ENCODE measurements around the gene IKBKG.
"Not testable (repeated sequence)": the region's sequence is repeated elsewhere in the genome, so short reads cannot be mapped to it uniquely, and the experiment has no call there.

Gene IKBKG

DNA sequence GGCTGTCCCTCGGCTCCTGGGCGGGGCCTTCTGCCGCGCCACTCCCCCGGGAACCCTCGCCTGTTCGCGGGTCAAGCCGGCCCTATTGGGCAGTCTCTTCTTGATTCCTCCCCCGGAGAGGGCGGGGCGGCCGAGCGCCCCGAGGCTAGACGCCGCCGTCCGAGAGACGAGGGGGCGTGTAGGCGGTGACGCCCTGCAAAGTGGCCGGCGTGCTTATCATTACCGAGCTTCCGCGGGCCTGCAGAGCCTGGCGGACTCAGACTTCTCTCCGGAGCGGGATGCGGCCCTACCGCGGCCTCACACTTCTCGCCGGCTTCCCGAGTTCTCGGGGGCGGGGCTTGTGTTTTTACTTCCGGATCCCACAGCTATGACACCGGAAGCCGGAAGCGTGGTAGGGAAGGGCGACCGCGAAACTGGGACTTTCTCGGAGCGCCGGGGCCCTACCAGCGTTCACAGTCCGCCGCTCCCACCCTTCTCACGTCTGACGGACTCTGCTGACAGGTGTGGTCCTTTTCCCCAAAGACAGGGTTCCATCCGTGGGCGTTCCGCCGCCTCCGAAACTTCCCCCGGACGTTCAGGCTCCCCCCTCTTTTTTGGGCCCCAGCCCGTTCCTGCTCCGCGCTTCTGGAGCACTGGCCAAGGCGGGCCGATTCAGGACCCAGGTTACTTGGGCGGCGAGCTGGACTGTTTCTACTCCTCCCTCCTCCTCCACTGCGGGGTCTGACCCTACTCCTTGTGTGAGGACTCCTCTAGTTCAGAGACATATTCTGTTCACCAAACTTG lies at the start of gene IKBKG:
Gene IKBKG (plus strand): TSS at position 376 of the 783 bp plus-strand sequence. CDS start 4,383 bp downstream, outside the sequence.
- peak; percentile 86 for DNase-seq (ENCODE audit: low spot score)

GRCh38 chrX:154501423-154501822 lies 46.0 kb upstream of the IKBKG start:
- not testable (repeated sequence) for DNase-seq (ENCODE audit: low spot score)

DNA sequence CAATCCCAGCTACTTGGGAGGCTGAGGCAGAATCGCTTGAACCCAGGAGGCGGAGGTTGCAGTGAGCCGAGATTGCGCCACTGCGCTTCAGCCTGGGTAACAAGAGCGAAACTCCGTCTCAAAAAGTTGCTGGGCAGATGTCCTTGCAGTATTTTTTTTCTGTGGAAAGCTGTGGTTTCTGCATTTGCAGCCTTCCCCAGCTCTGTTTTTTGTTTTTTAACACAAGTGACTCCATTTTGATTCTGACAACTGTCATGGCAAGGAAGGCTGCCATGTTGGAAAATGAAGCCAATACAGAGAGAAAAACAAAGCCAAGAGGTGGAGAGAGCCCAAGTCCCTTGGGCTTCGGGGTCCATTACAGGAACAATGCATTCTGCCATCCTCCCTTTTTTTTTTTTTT lies 45.3 kb upstream of the IKBKG start:
- DNase-seq (ENCODE audit: low spot score) = no peak

DNA sequence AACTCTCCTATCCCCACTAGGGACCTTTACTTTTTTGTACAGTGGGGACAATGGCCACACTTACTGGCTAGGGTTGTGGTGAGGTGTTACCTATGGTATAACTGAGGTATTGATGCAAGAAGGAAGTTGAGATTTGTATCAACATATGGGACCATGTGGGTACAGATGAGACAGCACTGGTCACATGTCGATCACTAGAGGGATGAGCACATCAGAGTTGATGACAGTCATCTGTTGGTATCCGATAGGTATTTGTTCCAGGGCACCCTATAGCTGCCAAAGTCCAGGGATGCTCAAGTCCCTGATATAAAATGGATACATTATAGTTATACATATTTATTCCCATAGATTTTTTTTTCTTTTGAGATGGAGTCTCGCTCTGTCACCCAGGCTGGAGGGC lies 44.4 kb upstream of the IKBKG start:
- DNase-seq (ENCODE audit: low spot score) = no peak

DNA sequence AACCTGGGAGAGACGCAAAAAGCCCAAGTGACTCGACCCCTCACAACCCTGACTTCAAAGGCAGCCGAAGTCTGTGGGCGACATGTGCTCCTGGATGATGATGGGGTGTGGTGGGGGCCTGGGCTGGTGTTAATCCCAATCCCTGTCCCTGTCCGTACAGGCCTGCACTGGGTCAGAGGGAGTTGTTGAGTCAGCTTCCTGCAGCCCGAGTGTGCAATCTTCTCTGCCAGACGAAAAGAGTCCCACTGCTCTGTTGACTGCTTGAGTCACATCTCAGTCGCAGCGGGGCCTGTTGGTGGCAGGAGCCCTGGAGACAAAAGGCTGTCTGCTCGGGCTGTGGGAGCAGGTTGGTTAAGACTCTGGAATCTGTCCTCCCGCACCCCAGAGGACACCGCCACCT lies 41.7 kb upstream of the IKBKG start:
- no peak for DNase-seq (ENCODE audit: low spot score)

DNA sequence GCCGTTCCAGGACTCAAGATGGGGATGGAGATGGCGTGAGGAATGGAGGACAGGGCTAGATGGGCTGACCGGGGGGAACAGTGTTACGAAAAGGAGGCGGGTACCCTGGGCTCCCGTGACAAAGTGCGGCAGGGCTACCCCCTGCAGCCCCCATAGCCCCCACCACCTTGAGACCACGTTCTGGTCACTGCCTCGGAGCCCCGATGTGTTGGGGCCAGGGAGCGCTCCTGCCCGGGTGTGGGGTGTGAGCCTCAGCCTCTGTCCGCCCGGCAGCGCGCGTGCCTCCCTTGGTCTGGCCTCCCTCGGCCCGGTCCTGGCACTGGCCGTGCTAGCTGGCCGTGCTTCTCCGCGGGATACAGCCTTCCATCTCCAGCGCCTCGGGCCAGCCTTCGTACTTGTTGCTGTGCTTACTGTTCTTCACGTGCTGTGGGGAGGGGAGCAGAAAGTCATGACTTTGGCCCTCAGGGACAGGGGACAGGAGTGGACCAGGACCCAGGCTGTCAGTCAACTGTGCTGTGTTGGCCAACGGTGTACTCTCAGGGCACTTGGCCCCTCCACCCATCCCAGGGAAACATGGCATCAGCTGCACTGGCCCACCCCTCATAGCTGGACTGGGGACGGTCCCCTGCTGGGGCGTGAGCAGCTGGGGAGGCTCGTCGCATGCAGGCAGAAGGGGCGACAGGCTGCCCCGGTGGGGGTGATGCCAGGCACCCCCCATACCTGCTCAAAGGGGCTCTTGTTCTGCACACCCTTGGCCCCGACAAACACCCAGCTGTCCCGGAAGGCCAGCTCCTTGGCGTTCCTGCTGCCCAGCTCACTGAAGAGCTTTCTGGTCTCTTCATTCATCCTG lies 40.7 kb upstream of the IKBKG start:
- DNase-seq (ENCODE audit: low spot score) = no peak

GRCh38 chrX:154507673-154508383 lies 39.6 kb upstream of the IKBKG start:
- no peak for DNase-seq (ENCODE audit: low spot score)

DNA sequence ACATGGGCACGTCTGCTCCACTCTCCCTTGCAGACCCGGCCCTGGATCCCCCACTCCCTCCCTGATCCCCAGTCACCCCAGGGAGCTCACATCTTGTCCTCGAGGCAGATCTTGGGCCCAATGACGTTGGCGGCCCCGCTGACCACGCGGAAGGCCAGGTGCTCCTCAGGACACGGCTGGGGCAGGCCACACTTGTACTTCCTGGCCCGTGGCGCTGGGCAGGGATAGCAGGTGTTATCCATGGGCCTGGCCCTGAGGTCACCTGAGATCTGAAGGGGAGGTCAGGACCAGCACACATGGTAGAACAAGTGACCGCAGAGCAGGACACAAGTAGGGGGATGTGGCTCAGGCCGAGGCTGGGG lies 39.1 kb upstream of the IKBKG start:
- DNase-seq (ENCODE audit: low spot score) = no peak

- no peak for DNase-seq (ENCODE audit: low spot score)
Measured at GRCh38 chrX:154509455-154509854, 38.0 kb upstream of the IKBKG start.

DNA sequence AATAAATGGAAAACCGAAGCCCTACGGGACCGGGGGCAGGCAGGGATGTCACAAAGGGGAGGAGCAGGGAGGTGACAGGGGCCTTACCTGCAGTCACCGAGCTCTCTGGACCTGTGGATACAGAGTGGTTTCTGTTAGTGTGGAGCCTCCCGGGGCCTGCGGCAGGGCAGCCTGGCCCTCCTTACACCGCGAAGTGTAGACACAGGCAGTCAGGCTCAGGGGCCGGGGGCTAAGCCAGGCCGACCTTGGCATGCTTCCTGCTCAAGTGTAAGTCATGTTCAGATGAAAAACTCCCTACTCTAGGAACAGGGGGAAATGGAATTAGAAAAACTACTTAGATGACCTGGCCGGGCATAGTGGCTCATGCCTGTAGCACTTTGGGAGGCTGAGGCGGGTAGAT lies 35.7 kb upstream of the IKBKG start:
- DNase-seq (ENCODE audit: low spot score) = no peak

DNA sequence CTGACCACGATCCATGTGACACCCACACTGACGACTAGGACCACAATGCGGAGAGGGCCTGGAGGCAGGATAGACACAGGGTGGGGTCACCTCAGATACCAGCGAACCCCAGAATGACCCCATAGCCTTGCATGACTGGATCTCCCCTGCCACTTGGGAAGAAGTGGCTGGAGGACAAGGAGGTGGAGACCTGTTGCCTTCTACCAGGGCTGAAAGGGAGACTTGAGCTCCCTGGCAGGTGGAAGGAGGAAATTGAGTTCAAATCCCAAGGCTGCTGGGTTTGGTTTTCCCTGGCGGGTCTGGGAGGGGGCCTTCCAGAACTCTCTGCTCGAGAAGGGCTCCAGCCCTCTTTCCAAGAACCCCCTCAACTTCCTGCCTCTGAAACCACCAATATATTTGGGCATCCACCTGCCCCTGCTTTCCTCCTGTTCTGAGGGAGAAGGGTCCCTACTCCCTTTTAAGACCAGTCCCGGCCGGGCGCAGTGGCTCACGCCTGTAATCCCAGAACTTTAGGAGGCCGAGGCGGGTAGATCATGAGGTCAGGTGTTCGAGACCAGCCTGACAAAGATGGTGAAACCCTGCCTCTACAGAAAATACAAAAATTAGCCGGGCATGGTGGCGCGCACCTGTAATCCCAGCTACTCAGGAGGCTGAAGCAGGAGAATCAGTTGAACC lies 34.4 kb upstream of the IKBKG start:
- no peak for DNase-seq (ENCODE audit: low spot score)

GRCh38 chrX:154513716-154514115 lies 33.7 kb upstream of the IKBKG start:
- DNase-seq (ENCODE audit: low spot score) = no peak

DNA sequence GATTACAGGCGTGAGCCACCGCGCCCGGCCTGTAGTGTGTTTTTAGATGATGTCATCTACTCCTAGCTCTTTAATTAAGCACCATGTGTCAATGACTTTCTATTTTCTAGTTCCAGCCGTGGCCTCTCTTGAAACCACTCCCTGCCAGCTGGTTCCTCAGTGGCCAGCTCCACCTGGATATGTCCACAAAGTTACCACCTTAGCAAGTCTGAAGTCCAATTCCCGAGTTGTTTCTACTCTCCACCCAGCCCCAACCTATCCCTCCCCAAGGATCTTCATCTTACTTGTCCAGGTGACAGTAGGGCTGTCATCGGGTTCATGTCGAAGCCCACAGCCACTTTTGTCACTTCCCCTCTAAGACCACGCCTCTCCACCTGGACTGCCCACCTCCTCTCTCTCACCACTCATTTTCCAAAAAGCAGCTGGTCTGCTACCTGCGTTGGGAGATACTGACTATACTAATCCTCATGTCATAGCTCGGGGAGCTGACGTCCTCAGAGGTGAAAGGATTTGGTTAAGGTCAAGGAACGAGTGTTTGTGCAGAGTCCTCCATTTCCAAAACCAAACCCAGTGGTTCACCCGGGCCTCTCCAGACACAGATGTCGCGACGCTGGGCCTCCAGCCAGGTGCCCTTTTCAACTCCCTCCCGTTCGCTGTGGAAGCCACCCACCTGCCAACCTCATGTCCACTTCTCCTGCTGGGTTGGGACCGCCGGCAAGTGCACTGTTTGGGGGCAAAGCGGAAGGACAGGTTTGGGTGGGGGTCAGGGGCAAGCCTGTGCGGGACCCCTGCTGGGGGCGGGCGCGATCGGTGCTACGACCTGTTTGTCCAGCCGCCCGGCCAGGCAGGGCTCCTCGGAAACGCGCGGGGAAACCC lies 32.1 kb upstream of the IKBKG start:
- no peak for DNase-seq (ENCODE audit: low spot score)

- peak; percentile 85 for DNase-seq (ENCODE audit: low spot score)
Measured at GRCh38 chrX:154515966-154516655, 31.3 kb upstream of the IKBKG start, which contains the start of gene FAM3A. Gene FAM3A (minus strand): TSS chrX:154516232. CDS start chrX:154515772, 460 bp downstream.

DNA sequence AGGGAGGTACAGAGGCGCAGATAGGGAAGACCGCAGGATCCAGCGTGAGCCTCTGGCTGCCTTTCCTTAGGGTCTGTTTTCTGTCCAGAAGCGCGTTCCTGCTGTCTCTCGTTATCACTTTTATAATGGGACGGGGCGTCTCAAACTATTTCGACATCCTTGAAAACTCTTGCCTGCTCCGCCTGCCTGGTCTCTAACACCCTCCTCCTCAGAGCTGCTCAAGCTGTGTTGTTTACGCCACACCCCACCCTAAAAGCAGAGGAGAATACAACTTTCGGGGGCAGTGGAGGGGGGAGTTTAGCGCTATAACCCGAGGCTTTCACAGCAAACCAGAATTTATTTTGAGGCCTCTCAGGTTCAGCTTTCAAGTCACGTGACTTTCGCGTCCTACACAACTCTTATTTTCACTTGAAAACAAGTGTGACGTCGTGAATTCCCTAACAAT lies 30.7 kb upstream of the IKBKG start:
- no peak for DNase-seq (ENCODE audit: low spot score)

- no peak for DNase-seq (ENCODE audit: low spot score)
Measured at GRCh38 chrX:154517101-154517781, 30.2 kb upstream of the IKBKG start.

DNA sequence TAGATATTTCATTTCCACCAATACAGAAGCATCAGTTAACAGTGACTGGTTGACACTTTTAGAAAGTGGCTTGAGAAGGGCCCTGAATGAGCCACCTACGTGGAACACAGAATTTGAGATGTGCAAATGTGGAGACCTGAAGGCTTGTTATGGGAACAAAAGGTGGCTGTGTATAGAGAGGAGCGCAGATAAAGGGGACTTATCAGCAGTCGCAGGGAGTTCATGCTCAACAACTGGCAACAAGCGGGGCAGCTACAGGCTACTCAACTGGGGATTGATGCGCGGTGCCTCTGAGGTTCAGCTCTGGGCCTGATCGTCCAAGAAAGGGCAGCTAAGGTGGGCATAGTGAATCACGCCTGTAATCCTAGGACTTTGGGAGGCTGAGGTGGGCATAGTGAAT lies 28.0 kb upstream of the IKBKG start:
- DNase-seq (ENCODE audit: low spot score) = no peak

DNA sequence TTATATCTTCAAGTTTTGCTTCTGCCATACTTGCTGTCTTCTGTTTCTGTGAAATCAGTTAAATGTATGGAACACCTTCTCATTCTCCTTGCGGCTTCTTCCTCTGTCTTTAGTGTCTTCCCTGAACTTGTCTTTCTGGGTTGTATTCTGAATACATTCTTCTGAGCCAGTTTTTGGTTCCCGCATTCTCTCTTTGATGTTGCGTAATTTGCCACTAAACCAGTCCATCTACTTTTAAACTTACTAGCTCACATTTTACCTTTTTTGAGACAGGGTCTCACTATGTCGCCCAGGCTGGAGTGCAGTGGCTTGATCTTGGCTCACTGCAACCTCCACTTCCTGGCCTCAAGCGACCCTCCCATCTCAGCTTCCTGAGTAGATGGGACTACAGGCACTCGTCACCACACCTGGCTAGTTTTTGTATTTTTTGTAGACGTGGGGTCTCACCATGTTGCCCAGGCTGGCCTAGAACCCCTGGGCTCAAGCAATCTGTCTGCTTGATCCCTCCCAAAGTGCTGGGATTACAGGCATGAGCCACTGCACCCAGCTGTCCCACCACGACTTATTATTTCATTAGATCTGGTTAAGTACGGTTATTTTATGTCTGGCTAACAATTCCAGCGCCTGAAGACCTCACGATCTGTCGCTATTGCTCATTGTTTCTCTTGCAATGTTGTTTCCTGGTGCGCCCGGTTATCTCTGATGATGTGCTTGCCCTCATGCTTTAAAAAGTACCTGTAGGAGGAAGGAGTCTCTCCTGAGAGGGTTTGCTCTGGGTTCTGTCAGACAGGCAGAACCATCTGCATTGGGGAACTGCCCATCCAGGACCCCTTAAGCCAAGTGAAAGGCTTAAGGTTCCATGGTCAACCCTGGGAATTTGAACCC lies 21.6 kb upstream of the IKBKG start:
- DNase-seq (ENCODE audit: low spot score) = no peak

All from SW480 (cell line).